ENCODE results near the gene LBHD2.

Gene LBHD2

GRCh38 chr14:103127861-103128598, 44.0 kb downstream of the LBHD2 start:
- WGBS (ENCODE audit: extremely low coverage, insufficient coverage, insufficient read length) = no CpG with 5 or more reads among the region's 16 CpGs
- Histone ChIP-seq H2AK5ac (ENCODE audit: low read length) (no peak overlapping the region), H4K8ac (ENCODE audit: low read depth, low read length) (no peak overlapping the region)

GRCh38 chr14:103128631-103129300, 44.8 kb downstream of the LBHD2 start:
- no peak overlapping the region for H3K4ac ChIP-seq (ENCODE audit: low read depth, low read length)
- no peak overlapping the region for H4K12ac ChIP-seq (ENCODE audit: low read depth, low read length)
- H3K27me3 ChIP-seq (ENCODE audit: insufficient read depth, low read length) = peaks cover 7% of the 10 kb centered on the region
- H3K4me2 ChIP-seq (ENCODE audit: low read length) = no peak overlapping the region
- no CpG with 5 or more reads among the region's 13 CpGs for WGBS (ENCODE audit: extremely low coverage, insufficient coverage, insufficient read length)
- no peak overlapping the region for H4K91ac ChIP-seq (ENCODE audit: low read depth, low read length)
- peaks cover 23 to 38% of the 10 kb centered on the region in 2 experiments for H3K4me1 ChIP-seq (ENCODE audit: control insufficient read depth in 1 of 2, insufficient read depth in 2 of 2, low read length in 2 of 2)
- no peak overlapping the region for H4K8ac ChIP-seq (ENCODE audit: low read depth, low read length)
- peaks cover 1% of the 10 kb centered on the region for H3K79me1 ChIP-seq (ENCODE audit: low read length)
- no peak overlapping the region for H3K4me3 ChIP-seq (ENCODE audit: low read depth, low read length)
- H3K9me3 ChIP-seq (ENCODE audit: insufficient read depth, low read depth, low read length) = peaks cover 3% of the 10 kb centered on the region
- no peak overlapping the region for H2AFZ ChIP-seq (ENCODE audit: insufficient read depth, low read length, poor library complexity)
- DNase-seq = peak; percentile 34 to 56
- H2BK120ac ChIP-seq (ENCODE audit: insufficient read depth, low read length, poor library complexity) = peak overlapping the region; percentile 12
- H3K79me2 ChIP-seq (ENCODE audit: control insufficient read depth, insufficient read depth, low read length, poor library complexity) = no peaks in the 10 kb centered on the region
- H3K9ac ChIP-seq (ENCODE audit: low read length) = no peak overlapping the region
- no peak overlapping the region for H2BK5ac ChIP-seq (ENCODE audit: low read depth, low read length, poor library complexity)
- H2BK12ac ChIP-seq (ENCODE audit: low read length) = no peak overlapping the region
- H3K27ac ChIP-seq (ENCODE audit: low read depth, low read length) = no peak overlapping the region
- peak overlapping the region; percentile 43 for H2AK5ac ChIP-seq (ENCODE audit: low read length)
- H3K18ac ChIP-seq (ENCODE audit: low read length) = no peak overlapping the region
- H3K23ac ChIP-seq (ENCODE audit: low read length) = no peak overlapping the region
- no peak overlapping the region for H3K14ac ChIP-seq (ENCODE audit: low read length)
- H3K36me3 ChIP-seq (ENCODE audit: control insufficient read depth in 1 of 2, insufficient read depth in 2 of 2, low read length in 2 of 2) = peaks cover 2 to 7% of the 10 kb centered on the region in 2 experiments

More at GRCh38 chr14:103127861-103128598, 44.0 kb downstream of the LBHD2 start:
- peaks cover 3% of the 10 kb centered on the region for H3K9me3 ChIP-seq (ENCODE audit: insufficient read depth, low read depth, low read length)
- H3K27me3 ChIP-seq (ENCODE audit: insufficient read depth, low read length) = peaks cover 12% of the 10 kb centered on the region
- H3K9ac ChIP-seq (ENCODE audit: low read length) = no peak overlapping the region
- no peak overlapping the region for H3K4ac ChIP-seq (ENCODE audit: low read depth, low read length)
- no peak overlapping the region for H4K12ac ChIP-seq (ENCODE audit: low read depth, low read length)
- no peak overlapping the region for H3K4me2 ChIP-seq (ENCODE audit: low read length)
- peak in 1 of 2 donors; percentile 55 for DNase-seq
- peaks cover 4% of the 10 kb centered on the region for H3K79me1 ChIP-seq (ENCODE audit: low read length)
- no peak overlapping the region for H3K23ac ChIP-seq (ENCODE audit: low read length)
- no peak overlapping the region for H4K91ac ChIP-seq (ENCODE audit: low read depth, low read length)
- no peak overlapping the region for H2AFZ ChIP-seq (ENCODE audit: insufficient read depth, low read length, poor library complexity)
- peaks cover 28 to 43% of the 10 kb centered on the region in 2 experiments for H3K4me1 ChIP-seq (ENCODE audit: control insufficient read depth in 1 of 2, insufficient read depth in 2 of 2, low read length in 2 of 2)
- H3K14ac ChIP-seq (ENCODE audit: low read length) = no peak overlapping the region
- no peak overlapping the region for H3K18ac ChIP-seq (ENCODE audit: low read length)
- H2BK12ac ChIP-seq (ENCODE audit: low read length) = no peak overlapping the region
- H2BK5ac ChIP-seq (ENCODE audit: low read depth, low read length, poor library complexity) = no peak overlapping the region
- H3K79me2 ChIP-seq (ENCODE audit: control insufficient read depth, insufficient read depth, low read length, poor library complexity) = no peaks in the 10 kb centered on the region
- H3K4me3 ChIP-seq (ENCODE audit: low read depth, low read length) = no peak overlapping the region
- H3K36me3 ChIP-seq (ENCODE audit: control insufficient read depth in 1 of 2, insufficient read depth in 2 of 2, low read length in 2 of 2) = peaks cover 0 to 3% of the 10 kb centered on the region in 2 experiments
- no peak overlapping the region for H2BK120ac ChIP-seq (ENCODE audit: insufficient read depth, low read length, poor library complexity)
- H3K27ac ChIP-seq (ENCODE audit: low read depth, low read length) = no peak overlapping the region

- no CpG with 5 or more reads among the region's 12 CpGs for WGBS (ENCODE audit: extremely low coverage, insufficient coverage, insufficient read length)
Measured at GRCh38 chr14:103129301-103130016, 45.4 kb downstream of the LBHD2 start.

GRCh38 chr14:103130017-103130764, 46.2 kb downstream of the LBHD2 start:
- H3K36me3 ChIP-seq (ENCODE audit: control insufficient read depth in 1 of 2, insufficient read depth in 2 of 2, low read length in 2 of 2) = peaks cover 8 to 9% of the 10 kb centered on the region in 2 experiments
- H4K12ac ChIP-seq (ENCODE audit: low read depth, low read length) = no peak overlapping the region
- peak overlapping the region; percentile 30 for H2BK12ac ChIP-seq (ENCODE audit: low read length)
- H3K9me3 ChIP-seq (ENCODE audit: insufficient read depth, low read depth, low read length) = peaks cover 3% of the 10 kb centered on the region
- H3K14ac ChIP-seq (ENCODE audit: low read length) = peak overlapping the region; percentile 4
- H3K4me1 ChIP-seq (ENCODE audit: control insufficient read depth in 1 of 2, insufficient read depth in 2 of 2, low read length in 2 of 2) = peaks cover 21 to 34% of the 10 kb centered on the region in 2 experiments
- H2BK5ac ChIP-seq (ENCODE audit: low read depth, low read length, poor library complexity) = no peak overlapping the region
- H3K9ac ChIP-seq (ENCODE audit: low read length) = no peak overlapping the region
- no peak for DNase-seq
- no peaks in the 10 kb centered on the region for H3K79me1 ChIP-seq (ENCODE audit: low read length)
- H2AK5ac ChIP-seq (ENCODE audit: low read length) = peak overlapping the region; percentile 16
- no peak overlapping the region for H2AFZ ChIP-seq (ENCODE audit: insufficient read depth, low read length, poor library complexity)
- H3K4me2 ChIP-seq (ENCODE audit: low read length) = no peak overlapping the region
- no peak overlapping the region for H4K91ac ChIP-seq (ENCODE audit: low read depth, low read length)
- whole genome bisulfite sequencing (ENCODE audit: extremely low coverage, insufficient coverage, insufficient read length) = no CpG with 5 or more reads among the region's 26 CpGs
- H3K18ac ChIP-seq (ENCODE audit: low read length) = no peak overlapping the region
- no peak overlapping the region for H3K27ac ChIP-seq (ENCODE audit: low read depth, low read length)
- H3K4me3 ChIP-seq (ENCODE audit: low read depth, low read length) = no peak overlapping the region
- no peak overlapping the region for H3K23ac ChIP-seq (ENCODE audit: low read length)
- no peak overlapping the region for H4K8ac ChIP-seq (ENCODE audit: low read depth, low read length)
- no peak overlapping the region for H2BK120ac ChIP-seq (ENCODE audit: insufficient read depth, low read length, poor library complexity)
- peaks cover 3% of the 10 kb centered on the region for H3K27me3 ChIP-seq (ENCODE audit: insufficient read depth, low read length)
- H3K4ac ChIP-seq (ENCODE audit: low read depth, low read length) = no peak overlapping the region
- H3K79me2 ChIP-seq (ENCODE audit: control insufficient read depth, insufficient read depth, low read length, poor library complexity) = no peaks in the 10 kb centered on the region

More at GRCh38 chr14:103129301-103130016, 45.4 kb downstream of the LBHD2 start:
- no peak overlapping the region for H3K27ac ChIP-seq (ENCODE audit: low read depth, low read length)
- no peak overlapping the region for H4K12ac ChIP-seq (ENCODE audit: low read depth, low read length)
- H3K9ac ChIP-seq (ENCODE audit: low read length) = no peak overlapping the region
- H3K18ac ChIP-seq (ENCODE audit: low read length) = no peak overlapping the region
- DNase-seq = peak; percentile 91 to 92
- peaks cover 3% of the 10 kb centered on the region for H3K27me3 ChIP-seq (ENCODE audit: insufficient read depth, low read length)
- H3K4ac ChIP-seq (ENCODE audit: low read depth, low read length) = no peak overlapping the region
- peak overlapping the region; percentile 16 for H2AK5ac ChIP-seq (ENCODE audit: low read length)
- H3K4me3 ChIP-seq (ENCODE audit: low read depth, low read length) = no peak overlapping the region
- H3K79me1 ChIP-seq (ENCODE audit: low read length) = no peaks in the 10 kb centered on the region
- peaks cover 3% of the 10 kb centered on the region for H3K9me3 ChIP-seq (ENCODE audit: insufficient read depth, low read depth, low read length)
- H3K79me2 ChIP-seq (ENCODE audit: control insufficient read depth, insufficient read depth, low read length, poor library complexity) = no peaks in the 10 kb centered on the region
- no peak overlapping the region for H2BK5ac ChIP-seq (ENCODE audit: low read depth, low read length, poor library complexity)
- H2BK120ac ChIP-seq (ENCODE audit: insufficient read depth, low read length, poor library complexity) = no peak overlapping the region
- H3K36me3 ChIP-seq (ENCODE audit: control insufficient read depth in 1 of 2, insufficient read depth in 2 of 2, low read length in 2 of 2) = peaks cover 6 to 9% of the 10 kb centered on the region in 2 experiments
- no peak overlapping the region for H2BK12ac ChIP-seq (ENCODE audit: low read length)
- no peak overlapping the region for H4K8ac ChIP-seq (ENCODE audit: low read depth, low read length)
- no peak overlapping the region for H2AFZ ChIP-seq (ENCODE audit: insufficient read depth, low read length, poor library complexity)
- H3K4me2 ChIP-seq (ENCODE audit: low read length) = no peak overlapping the region
- H3K4me1 ChIP-seq (ENCODE audit: control insufficient read depth in 1 of 2, insufficient read depth in 2 of 2, low read length in 2 of 2) = peaks cover 21 to 34% of the 10 kb centered on the region in 2 experiments
- no peak overlapping the region for H3K14ac ChIP-seq (ENCODE audit: low read length)
- no peak overlapping the region for H4K91ac ChIP-seq (ENCODE audit: low read depth, low read length)
- H3K23ac ChIP-seq (ENCODE audit: low read length) = no peak overlapping the region

All from trophoblast cell (in vitro differentiated cells and primary cell).